ENCODE results near the gene PTDSS2. TPM values are rescaled to one million over a fixed set of nuclear protein-coding genes. Genes with fewer than 3 reads are reported as not detected.

Gene PTDSS2
- total RNA-seq, 1 donor from 2014 or later: 185 TPM

DNA sequence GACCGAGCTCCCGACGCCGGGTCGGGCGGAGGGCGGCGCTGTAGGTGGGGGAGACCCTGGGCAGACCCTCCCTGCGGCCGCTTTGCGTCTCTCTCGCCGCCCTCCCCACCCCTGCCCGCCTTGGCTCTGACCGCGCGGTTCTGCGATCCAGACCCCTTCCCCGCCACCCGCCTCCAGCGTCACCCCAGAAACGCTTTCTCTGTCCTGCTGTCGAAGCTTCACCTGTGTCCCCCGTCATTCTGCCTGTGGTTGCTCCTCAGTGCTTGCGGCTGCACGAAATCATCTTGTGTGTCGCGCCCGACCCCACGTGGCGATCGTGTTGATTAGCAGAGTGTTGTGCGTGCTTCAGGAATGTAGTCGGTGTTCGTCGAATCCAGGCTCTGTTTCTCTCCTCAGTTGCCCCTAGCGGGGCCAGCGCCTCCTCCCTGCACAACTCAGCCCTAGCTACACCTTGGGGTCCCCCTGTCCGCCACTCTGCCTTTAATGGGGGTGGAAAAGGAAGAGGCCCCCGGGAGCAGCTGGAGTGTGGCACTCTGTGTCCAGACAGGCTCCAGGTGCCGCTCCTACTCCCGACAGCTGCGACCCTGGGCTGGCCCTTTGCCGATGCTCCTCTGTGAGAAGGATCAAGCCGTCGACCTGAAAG, 851 bp downstream of the PTDSS2 start:
- H3K4me1 ChIP-seq: peaks cover 7 to 20% of the 10 kb centered on the region in 2 donors
- peak; percentile 49 to 83 for DNase-seq (ENCODE audit: low spot score in 2 of 2)
- peak overlapping the region; percentile 79 to 85 for H3K27ac ChIP-seq
- intact Hi-C loops (cut with DNase I): loop anchor here (1.0 to 5.0 kb wide), 6 partner anchors 18 to 244 kb away; partner anchors contain the start of genes BET1L, PSMD13, RIC8A and SIRT3
- peaks cover 5 to 18% of the 10 kb centered on the region in 2 donors for H3K36me3 ChIP-seq
- H3K4me3 ChIP-seq: peak overlapping the region; percentile 94 to 98
- no peaks in the 10 kb centered on the region for H3K27me3 ChIP-seq
- TF ChIP-seq, protein P1, sequence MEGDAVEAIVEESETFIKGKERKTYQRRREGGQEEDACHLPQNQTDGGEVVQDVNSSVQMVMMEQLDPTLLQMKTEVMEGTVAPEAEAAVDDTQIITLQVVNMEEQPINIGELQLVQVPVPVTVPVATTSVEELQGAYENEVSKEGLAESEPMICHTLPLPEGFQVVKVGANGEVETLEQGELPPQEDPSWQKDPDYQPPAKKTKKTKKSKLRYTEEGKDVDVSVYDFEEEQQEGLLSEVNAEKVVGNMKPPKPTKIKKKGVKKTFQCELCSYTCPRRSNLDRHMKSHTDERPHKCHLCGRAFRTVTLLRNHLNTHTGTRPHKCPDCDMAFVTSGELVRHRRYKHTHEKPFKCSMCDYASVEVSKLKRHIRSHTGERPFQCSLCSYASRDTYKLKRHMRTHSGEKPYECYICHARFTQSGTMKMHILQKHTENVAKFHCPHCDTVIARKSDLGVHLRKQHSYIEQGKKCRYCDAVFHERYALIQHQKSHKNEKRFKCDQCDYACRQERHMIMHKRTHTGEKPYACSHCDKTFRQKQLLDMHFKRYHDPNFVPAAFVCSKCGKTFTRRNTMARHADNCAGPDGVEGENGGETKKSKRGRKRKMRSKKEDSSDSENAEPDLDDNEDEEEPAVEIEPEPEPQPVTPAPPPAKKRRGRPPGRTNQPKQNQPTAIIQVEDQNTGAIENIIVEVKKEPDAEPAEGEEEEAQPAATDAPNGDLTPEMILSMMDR (IDR thresholded peaks at IDR 0.05): peak in 1 of 3 experiments; percentile 17
- H3K9me3 ChIP-seq: no peaks in the 10 kb centered on the region

DNA sequence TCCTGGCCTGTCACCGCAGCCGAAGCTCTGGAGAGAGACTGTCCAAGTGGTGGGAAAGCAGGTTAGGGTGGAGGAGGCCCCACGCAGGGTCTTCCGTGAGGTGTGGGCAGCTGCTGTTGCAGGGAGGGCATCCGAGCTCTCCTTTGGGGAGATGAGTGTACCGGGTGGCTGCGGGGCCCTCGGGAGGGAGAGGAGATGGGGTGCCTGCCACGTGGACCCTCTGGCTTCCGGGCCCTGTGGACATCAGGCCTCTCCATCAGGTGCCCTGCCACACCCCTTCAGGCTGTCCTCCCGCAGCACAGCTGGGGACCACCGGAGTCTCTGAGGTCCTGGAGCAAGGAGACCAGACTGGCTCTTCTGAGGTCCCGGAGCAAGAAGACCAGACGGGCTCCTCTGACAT, 1.7 kb downstream of the PTDSS2 start:
- intact Hi-C loops (cut with DNase I): loop anchor here (2.0 to 5.0 kb wide), 3 partner anchors 17 to 244 kb away; partner anchors contain the start of genes BET1L and RIC8A
- H3K27ac ChIP-seq: no peak overlapping the region

DNA sequence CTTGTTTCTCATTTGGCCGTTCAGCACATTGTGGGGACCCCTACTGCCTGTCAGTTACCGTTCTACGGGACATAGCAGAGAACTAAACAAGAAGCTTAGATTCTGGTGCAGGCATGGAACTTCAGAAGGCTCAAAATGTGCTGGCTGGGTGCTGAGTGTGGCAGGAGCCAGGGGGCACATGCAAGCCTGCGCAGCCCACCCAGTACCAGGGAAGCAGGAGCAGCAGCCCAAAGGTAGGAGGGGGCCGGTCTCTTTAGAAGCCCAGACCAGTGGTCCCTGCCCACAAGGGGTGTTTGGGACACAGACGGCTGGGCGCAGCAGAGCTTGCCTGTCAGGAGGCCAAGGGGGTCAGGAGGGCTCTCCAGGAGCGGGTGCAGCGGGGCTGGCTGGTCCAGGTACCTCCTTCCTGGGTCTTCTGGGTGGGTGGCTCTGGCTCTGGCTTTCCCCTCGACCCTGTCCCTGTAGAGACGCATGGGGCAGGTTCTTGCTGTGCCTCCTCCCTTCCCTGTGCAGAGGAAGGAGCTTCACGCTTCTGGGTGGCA, 2.2 kb downstream of the PTDSS2 start:
- Histone ChIP-seq H3K4me3 (no peak overlapping the region), H3K27ac (no peak overlapping the region)
- intact Hi-C loops (cut with DNase I): loop anchor here (5.0 kb wide), 1 partner anchor 245 kb away; the partner anchor contains the start of genes BET1L and RIC8A

More for the DNA sequence above, 1.7 kb downstream of the PTDSS2 start:
- DNase-seq (ENCODE audit: low spot score in 2 of 2): no peak
- TF ChIP-seq, protein P1 (IDR thresholded peaks at IDR 0.05): no peak
- Histone ChIP-seq H3K4me1 (peaks cover 7 to 20% of the 10 kb centered on the region in 2 donors), H3K9me3 (no peaks in the 10 kb centered on the region), H3K4me3 (peak overlapping the region; percentile 94 to 98), H3K27me3 (no peaks in the 10 kb centered on the region), H3K36me3 (peaks cover 5 to 18% of the 10 kb centered on the region in 2 donors)

DNA sequence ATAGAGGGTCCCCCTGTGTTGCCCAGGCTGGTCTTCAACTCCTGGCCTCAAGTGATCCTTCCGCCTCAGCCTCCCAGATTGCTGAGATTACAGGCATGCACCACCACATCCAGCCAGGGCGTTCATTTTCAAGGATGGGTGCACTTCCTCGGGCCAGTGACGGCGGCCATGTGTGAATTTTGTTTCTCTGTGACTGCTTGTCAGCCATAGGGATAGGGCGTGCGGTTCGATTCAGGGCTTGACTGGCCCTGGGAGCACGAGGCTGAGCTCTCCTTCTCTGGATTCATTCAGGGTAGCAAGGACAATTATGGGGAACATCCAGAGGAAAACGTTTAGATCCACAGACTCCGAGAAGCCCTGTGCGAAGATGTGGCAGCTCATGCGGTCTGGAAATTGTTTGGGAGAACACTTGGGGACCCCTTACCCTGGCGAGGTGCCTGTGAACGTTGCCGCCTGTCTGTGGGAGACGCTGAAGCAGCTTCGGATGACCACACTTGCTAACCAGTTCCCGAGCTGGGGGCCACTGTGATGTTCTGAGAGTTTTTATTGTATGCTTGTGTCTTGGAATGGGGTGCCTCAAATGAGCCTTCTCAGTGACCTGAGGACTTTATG, 2.9 kb downstream of the PTDSS2 start:
- H3K36me3 ChIP-seq: peaks cover 5 to 18% of the 10 kb centered on the region in 2 donors
- H3K27ac ChIP-seq: no peak overlapping the region
- H3K4me3 ChIP-seq: no peak overlapping the region
- no peak for DNase-seq (ENCODE audit: low spot score in 2 of 2)
- no peaks in the 10 kb centered on the region for H3K9me3 ChIP-seq
- H3K4me1 ChIP-seq: peaks cover 7 to 18% of the 10 kb centered on the region in 2 donors
- intact Hi-C loops (cut with DNase I): loop anchor here (5.0 kb wide), 1 partner anchor 246 kb away; the partner anchor contains the start of genes BET1L and RIC8A
- H3K27me3 ChIP-seq: no peaks in the 10 kb centered on the region
- TF ChIP-seq, protein P1 (IDR thresholded peaks at IDR 0.05): no peak

More for the DNA sequence above, 2.2 kb downstream of the PTDSS2 start:
- TF ChIP-seq, protein P1 (IDR thresholded peaks at IDR 0.05): no peak
- H3K27me3 ChIP-seq: no peaks in the 10 kb centered on the region
- peaks cover 7 to 20% of the 10 kb centered on the region in 2 donors for H3K4me1 ChIP-seq
- no peak for DNase-seq (ENCODE audit: low spot score in 2 of 2)
- no peaks in the 10 kb centered on the region for H3K9me3 ChIP-seq
- H3K36me3 ChIP-seq: peaks cover 5 to 18% of the 10 kb centered on the region in 2 donors

DNA sequence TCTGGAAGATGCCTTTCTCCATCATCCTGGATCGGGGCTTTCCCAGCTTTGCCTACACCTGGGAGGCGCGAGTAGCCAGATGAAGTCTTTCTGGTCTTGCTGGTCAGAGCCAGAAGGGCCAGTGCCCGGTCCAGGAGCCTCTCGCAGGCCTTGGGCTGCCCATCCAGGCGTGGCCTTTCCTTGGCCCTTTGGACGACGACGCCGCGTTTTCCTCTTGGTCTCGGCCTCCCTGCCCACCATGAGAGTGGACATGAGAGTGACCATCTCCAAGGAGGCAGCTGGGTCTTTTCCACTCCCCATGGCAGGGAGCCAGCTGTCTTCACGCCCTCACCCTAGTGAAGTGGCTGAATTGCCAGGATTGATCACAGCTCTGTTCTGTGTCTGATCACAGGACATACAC, 3.5 kb downstream of the PTDSS2 start:
- H3K4me1 ChIP-seq: peaks cover 7 to 15% of the 10 kb centered on the region in 2 donors
- H3K27ac ChIP-seq: no peak overlapping the region
- no peaks in the 10 kb centered on the region for H3K9me3 ChIP-seq
- intact Hi-C loops (cut with DNase I): loop anchor here (5.0 kb wide), 1 partner anchor 246 kb away; the partner anchor contains the start of genes BET1L and RIC8A
- no peaks in the 10 kb centered on the region for H3K27me3 ChIP-seq
- DNase-seq (ENCODE audit: low spot score in 2 of 2): no peak
- no peak overlapping the region for H3K4me3 ChIP-seq
- H3K36me3 ChIP-seq: peaks cover 5 to 18% of the 10 kb centered on the region in 2 donors
- TF ChIP-seq, protein P1 (IDR thresholded peaks at IDR 0.05): no peak
